T-helper 1 cell treated with Interleukin-12 subunit alpha and Interleukin-12 subunit beta and Interleukin-4 antibody, amounts not matched to agents 30 μg/mL and 1 μg/mL, for 36 hours (primary cell): ENCODE data around the gene ATN1.

ENCODE experiments used
- H3K27ac Mint-ChIP-seq: one replicate; pipeline ENCODE4 v1.8.0; 2021; ENCODE audit warnings: mild to moderate bottlenecking, mixed read lengths
- H3K27me3 Mint-ChIP-seq: one replicate; pipeline ENCODE4 v1.8.0; 2021; ENCODE audit warnings: low read depth, mixed read lengths
- H3K36me3 Mint-ChIP-seq: one replicate; pipeline ENCODE4 v1.8.0; 2021; ENCODE audit warnings: low read depth, mixed read lengths
- H3K4me1 Mint-ChIP-seq: one replicate; pipeline ENCODE4 v1.8.0; 2021; ENCODE audit warnings: low read depth, mixed read lengths
- H3K4me3 Mint-ChIP-seq: one replicate; pipeline ENCODE4 v1.8.0; 2021; ENCODE audit warnings: mild to moderate bottlenecking, moderate library complexity, mixed read lengths
- H3K9me3 Mint-ChIP-seq: one replicate; pipeline ENCODE4 v1.8.0; 2021; ENCODE audit warnings: mixed read lengths

ATN1 gene

GRCh38 chr12:6974180-6974579 lies 46.4 kb downstream of the ATN1 start:
- Mint-ChIP-seq H3K9me3 (no peaks in the 10 kb centered on the region), H3K27me3 (no peaks in the 10 kb centered on the region), H3K27ac (no peak overlapping the region), H3K4me3 (no peak overlapping the region), H3K36me3 (peaks cover 49% of the 10 kb centered on the region), H3K4me1 (peaks cover 21% of the 10 kb centered on the region)

DNA sequence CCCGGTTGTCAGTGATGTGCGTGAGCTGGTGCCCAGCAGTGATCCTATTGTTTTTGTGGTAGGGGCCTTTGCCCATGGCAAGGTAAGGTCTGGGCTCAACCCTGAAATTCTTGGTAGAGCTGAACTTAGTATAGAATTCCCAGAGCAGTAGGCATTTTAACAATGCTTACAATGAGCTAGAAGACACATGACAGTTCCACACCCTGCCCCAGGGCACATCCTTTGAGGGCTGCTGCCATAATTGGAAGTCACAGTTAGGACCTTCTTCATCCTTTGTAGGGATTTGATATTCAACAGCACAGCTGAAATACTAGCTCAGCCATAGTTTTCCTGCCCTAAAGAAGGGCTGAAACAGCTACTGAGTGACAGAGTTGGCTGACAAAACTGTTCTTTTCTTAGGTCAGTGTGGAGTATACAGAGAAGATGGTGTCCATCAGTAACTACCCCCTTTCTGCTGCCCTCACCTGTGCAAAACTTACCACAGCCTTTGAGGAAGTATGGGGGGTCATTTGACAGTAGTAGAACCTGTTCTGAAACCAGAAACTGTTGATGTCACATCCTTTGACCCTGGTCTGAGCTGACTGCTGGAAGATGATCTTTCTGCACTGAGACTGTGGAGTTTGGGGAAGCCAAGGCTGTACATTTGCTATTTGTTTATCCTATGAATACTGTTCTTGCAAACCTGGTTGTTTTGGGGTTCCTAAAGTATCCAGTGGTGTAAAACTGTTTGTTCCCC lies 47.7 kb downstream of the ATN1 start:
- H3K27ac Mint-ChIP-seq: no peak overlapping the region
- no peak overlapping the region for H3K4me3 Mint-ChIP-seq
- peaks cover 18% of the 10 kb centered on the region for H3K4me1 Mint-ChIP-seq
- peaks cover 48% of the 10 kb centered on the region for H3K36me3 Mint-ChIP-seq
- H3K27me3 Mint-ChIP-seq: no peaks in the 10 kb centered on the region
- H3K9me3 Mint-ChIP-seq: no peaks in the 10 kb centered on the region

- Mint-ChIP-seq H3K9me3 (no peaks in the 10 kb centered on the region), H3K4me1 (peaks cover 3% of the 10 kb centered on the region), H3K36me3 (peaks cover 51% of the 10 kb centered on the region), H3K27ac (no peak overlapping the region), H3K27me3 (no peaks in the 10 kb centered on the region), H3K4me3 (no peak overlapping the region)
These were observed 49.9 kb downstream of the ATN1 start for GRCh38 chr12:6977653-6978052.

DNA sequence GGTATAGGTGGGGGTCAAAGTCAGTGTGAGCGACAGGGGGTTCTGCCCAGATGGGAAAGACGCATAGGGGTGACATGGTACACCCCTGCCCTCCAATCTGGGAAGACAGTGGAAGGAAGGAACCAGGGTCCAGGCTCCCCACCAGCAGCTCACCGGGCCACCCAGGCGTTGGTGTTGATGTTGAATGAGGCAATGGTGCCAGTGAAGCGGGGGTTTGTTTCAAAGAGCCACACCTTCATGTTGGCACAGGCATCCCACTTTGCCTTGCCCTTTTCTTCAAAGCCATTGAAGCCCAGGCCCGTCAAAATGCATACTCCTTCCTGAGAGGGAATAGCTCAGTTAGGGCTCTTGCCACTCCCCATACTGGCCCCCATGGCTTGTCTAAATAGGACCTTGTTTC lies 50.4 kb downstream of the ATN1 start:
- no peak overlapping the region for H3K4me3 Mint-ChIP-seq
- peaks cover 53% of the 10 kb centered on the region for H3K36me3 Mint-ChIP-seq
- no peak overlapping the region for H3K27ac Mint-ChIP-seq
- no peaks in the 10 kb centered on the region for H3K27me3 Mint-ChIP-seq
- no peaks in the 10 kb centered on the region for H3K9me3 Mint-ChIP-seq
- H3K4me1 Mint-ChIP-seq: peaks cover 2% of the 10 kb centered on the region

DNA sequence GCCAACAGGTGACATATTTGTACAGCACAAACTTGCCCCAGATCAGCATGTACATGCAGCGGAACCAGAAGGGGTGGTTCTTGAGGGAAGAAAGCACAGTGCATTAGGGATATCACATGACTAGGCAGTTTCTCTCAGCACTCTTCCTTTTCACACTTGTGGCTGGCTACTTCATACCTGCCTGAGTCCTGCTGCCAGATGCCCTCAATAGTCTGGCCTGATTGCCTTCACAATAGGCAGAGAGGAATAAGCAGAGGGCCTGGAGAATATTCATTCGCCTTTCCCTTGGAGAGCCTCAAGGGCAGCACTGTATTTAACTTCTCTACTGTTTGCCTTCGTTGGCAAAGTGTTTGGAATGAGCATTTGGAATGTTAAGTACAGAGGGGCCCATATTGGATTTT lies 50.9 kb downstream of the ATN1 start:
- no peak overlapping the region for H3K4me3 Mint-ChIP-seq
- H3K27ac Mint-ChIP-seq: no peak overlapping the region

GRCh38 chr12:6979021-6979420 lies 51.3 kb downstream of the ATN1 start:
- Mint-ChIP-seq H3K4me1 (no peaks in the 10 kb centered on the region), H3K9me3 (no peaks in the 10 kb centered on the region), H3K27me3 (no peaks in the 10 kb centered on the region), H3K27ac (no peak overlapping the region), H3K4me3 (no peak overlapping the region), H3K36me3 (peaks cover 52% of the 10 kb centered on the region)

More for the DNA sequence above, 50.9 kb downstream of the ATN1 start:
- no peaks in the 10 kb centered on the region for H3K4me1 Mint-ChIP-seq
- H3K9me3 Mint-ChIP-seq: no peaks in the 10 kb centered on the region
- no peaks in the 10 kb centered on the region for H3K27me3 Mint-ChIP-seq
- H3K36me3 Mint-ChIP-seq: peaks cover 54% of the 10 kb centered on the region

- Mint-ChIP-seq H3K9me3 (no peaks in the 10 kb centered on the region), H3K4me3 (no peak overlapping the region), H3K27ac (no peak overlapping the region), H3K27me3 (no peaks in the 10 kb centered on the region), H3K4me1 (no peaks in the 10 kb centered on the region), H3K36me3 (peaks cover 52% of the 10 kb centered on the region)
These were observed 51.7 kb downstream of the ATN1 start for GRCh38 chr12:6979453-6979852.

DNA sequence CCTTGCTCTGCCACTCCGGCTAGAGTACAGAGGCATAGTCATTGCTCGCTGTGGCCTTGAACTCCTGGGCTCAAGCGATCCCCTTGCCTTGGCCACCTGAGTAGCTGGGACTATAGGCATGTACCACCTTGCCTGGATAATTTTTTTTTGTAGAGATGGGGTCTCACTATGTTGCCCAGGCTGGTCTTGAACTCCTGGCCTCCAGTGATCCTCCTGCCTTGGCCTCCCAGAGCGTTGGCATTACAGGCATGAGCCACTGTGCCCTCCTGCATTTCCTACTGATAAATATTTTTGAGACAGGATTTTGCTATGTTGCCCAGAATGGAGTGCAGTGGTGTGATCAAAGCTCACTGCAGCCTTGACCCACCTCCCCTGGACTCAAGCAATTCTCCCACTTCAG lies 52.3 kb downstream of the ATN1 start:
- no peak overlapping the region for H3K27ac Mint-ChIP-seq
- peaks cover 48% of the 10 kb centered on the region for H3K36me3 Mint-ChIP-seq
- H3K4me1 Mint-ChIP-seq: no peaks in the 10 kb centered on the region
- H3K9me3 Mint-ChIP-seq: no peaks in the 10 kb centered on the region
- no peak overlapping the region for H3K4me3 Mint-ChIP-seq
- H3K27me3 Mint-ChIP-seq: no peaks in the 10 kb centered on the region

DNA sequence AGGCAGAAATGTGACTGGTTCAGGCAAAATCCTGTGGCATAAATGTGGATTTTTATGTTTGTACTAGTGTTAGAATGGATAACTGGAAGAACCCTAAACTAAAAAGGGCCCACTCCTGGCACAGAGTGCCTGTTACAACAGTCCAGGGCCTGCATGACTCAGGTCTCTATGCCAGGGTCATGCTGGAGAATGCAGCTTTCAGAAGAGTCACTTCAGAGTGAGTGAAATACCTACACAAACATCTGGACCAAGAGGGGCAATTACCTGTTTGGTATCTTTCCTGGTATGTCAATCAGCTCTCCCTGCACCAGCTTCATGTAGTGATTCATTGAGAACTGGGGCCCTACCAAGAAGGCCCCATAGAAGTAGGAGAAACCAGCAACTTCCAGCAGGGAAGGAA lies 53.0 kb downstream of the ATN1 start:
- Mint-ChIP-seq H3K4me3 (no peak overlapping the region), H3K27me3 (no peaks in the 10 kb centered on the region), H3K9me3 (no peaks in the 10 kb centered on the region), H3K36me3 (peaks cover 42% of the 10 kb centered on the region), H3K4me1 (no peaks in the 10 kb centered on the region), H3K27ac (no peak overlapping the region)

DNA sequence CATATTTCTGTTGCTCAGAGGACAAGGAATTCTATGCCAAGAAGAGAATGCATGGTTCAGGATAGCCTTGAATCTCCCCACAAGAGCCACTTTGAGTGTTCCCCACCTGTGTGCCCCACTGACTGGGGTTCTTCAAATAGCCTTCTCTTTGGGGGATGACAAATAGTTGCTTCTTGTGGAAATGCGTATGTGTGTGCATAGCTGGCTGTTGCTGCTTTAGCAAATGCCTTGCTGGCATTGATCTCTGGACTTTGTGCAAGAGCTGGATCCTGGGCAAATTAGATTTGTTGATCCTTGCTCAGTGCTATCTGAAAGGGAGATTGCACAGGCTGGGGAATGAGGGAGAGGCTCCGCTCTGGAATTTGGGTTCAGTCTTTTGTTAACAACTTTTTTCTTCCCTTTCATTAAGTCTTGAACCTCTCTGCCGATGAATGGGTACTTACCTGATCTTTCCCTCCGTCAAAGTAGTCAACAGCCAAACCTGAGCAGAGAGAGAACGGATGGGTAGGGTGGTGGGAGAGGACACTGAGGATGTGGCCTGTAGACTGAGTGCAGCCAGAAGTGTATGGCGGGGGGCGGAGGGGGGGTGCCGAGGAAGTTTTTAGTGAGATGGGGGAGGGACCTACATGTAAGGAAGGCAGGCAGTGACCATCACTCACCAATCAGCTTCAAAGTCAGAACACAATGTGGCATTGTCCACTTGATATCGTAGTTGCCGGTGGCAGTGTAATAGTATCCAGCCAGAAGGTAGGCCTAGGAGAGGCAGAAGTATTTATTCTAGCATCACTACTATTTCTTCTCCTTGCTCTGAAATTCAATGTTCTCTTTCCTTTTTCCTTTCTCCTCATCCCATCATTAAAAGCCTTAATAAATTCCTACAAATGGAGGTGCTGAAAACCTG lies 53.6 kb downstream of the ATN1 start:
- H3K9me3 Mint-ChIP-seq: no peaks in the 10 kb centered on the region
- H3K27ac Mint-ChIP-seq: no peak overlapping the region
- no peaks in the 10 kb centered on the region for H3K27me3 Mint-ChIP-seq
- H3K4me1 Mint-ChIP-seq: no peaks in the 10 kb centered on the region
- no peak overlapping the region for H3K4me3 Mint-ChIP-seq
- H3K36me3 Mint-ChIP-seq: peaks cover 39% of the 10 kb centered on the region

- H3K4me3 Mint-ChIP-seq: no peak overlapping the region
- H3K9me3 Mint-ChIP-seq: no peaks in the 10 kb centered on the region
- H3K27ac Mint-ChIP-seq: no peak overlapping the region
- H3K4me1 Mint-ChIP-seq: no peaks in the 10 kb centered on the region
- H3K27me3 Mint-ChIP-seq: no peaks in the 10 kb centered on the region
- H3K36me3 Mint-ChIP-seq: peaks cover 33% of the 10 kb centered on the region
These were observed 54.8 kb downstream of the ATN1 start for GRCh38 chr12:6982532-6982931.

- H3K4me3 Mint-ChIP-seq: no peak overlapping the region
- H3K4me1 Mint-ChIP-seq: no peaks in the 10 kb centered on the region
- H3K27me3 Mint-ChIP-seq: no peaks in the 10 kb centered on the region
- H3K36me3 Mint-ChIP-seq: peaks cover 18% of the 10 kb centered on the region
- no peak overlapping the region for H3K27ac Mint-ChIP-seq
- no peaks in the 10 kb centered on the region for H3K9me3 Mint-ChIP-seq
These were observed 60.3 kb downstream of the ATN1 start for GRCh38 chr12:6987956-6988553.
